Panc1 (cell line): ENCODE results near the gene TSPOAP1.

Experiments
- CTCF ChIP-seq: fragments of 450-650 bp; IDR thresholded peaks from 2 replicates; pipeline ENCODE4 v1.5.1; 2017; ENCODE audit warnings: mild to moderate bottlenecking
- POLR2AphosphoS5 ChIP-seq: IDR thresholded peaks from 2 replicates; pipeline ENCODE4 v1.6.1; 2012; ENCODE audit warnings: mild to moderate bottlenecking, low read depth, low read length, moderate library complexity
- REST ChIP-seq, 2 experiments: IDR thresholded peaks; 2 replicates each; pipeline ENCODE4 v1.6.1; 2011 to 2012; ENCODE audit warnings: low read depth in 2 of 2, control low read depth in 1 of 2, low read length in 1 of 2, mild to moderate bottlenecking in 1 of 2, moderate library complexity in 1 of 2; ENCODE audit not compliant: insufficient read depth in 1 of 2

- no peak for TF ChIP-seq CTCF
- peak; percentile 91 for TF ChIP-seq POLR2AphosphoS5
- TF ChIP-seq REST (IDR thresholded peaks at IDR 0.05; ENCODE audit: insufficient read depth in 1 of 2, low read depth in 2 of 2, low read length in 1 of 2) = no peak
These were observed 23.4 kb upstream of the TSPOAP1 start, which contains the start of gene SUPT4H1 for GRCh38 chr17:58351831-58352595.
